GM23248 (cell line): ENCODE measurements around the gene SLC16A3.

Experiments
- EZH2 ChIP-seq: fragments of 200-600 bp; sonication (generic); IDR thresholded peaks from 2 replicates; pipeline ENCODE4 v1.6.1; 2018; ENCODE audit warnings: antibody characterized with exemption, mild to moderate bottlenecking; ENCODE audit not compliant: insufficient read depth, poor library complexity, severe bottlenecking
- EZH2phosphoT487 ChIP-seq: fragments of 200-600 bp; sonication (generic); IDR thresholded peaks from 2 replicates; pipeline ENCODE4 v1.6.1; 2018; ENCODE audit warnings: antibody characterized with exemption, moderate library complexity, mild to moderate bottlenecking, low read depth; ENCODE audit not compliant: insufficient read depth

- TF ChIP-seq EZH2phosphoT487 (no peak), EZH2 (no peak)
Observed at GRCh38 chr17:82280537-82280936, 51.7 kb downstream of the SLC16A3 start.
